Regular cardiac myocyte (primary cell): ENCODE data around the gene LRRC30. TPM values are rescaled to one million over a fixed set of nuclear protein-coding genes. Genes with fewer than 3 reads are reported as not detected.

Experiments used
- total RNA-seq: library from RNA; depleted of rRNA; stranded (reverse); fragments of >200 nt; gene quantifications from 2 replicates; pipeline ENCODE4 v1.2.3, GENCODE V29; 2014

Gene LRRC30
- not detected in 2 replicates for total RNA-seq

DNA sequence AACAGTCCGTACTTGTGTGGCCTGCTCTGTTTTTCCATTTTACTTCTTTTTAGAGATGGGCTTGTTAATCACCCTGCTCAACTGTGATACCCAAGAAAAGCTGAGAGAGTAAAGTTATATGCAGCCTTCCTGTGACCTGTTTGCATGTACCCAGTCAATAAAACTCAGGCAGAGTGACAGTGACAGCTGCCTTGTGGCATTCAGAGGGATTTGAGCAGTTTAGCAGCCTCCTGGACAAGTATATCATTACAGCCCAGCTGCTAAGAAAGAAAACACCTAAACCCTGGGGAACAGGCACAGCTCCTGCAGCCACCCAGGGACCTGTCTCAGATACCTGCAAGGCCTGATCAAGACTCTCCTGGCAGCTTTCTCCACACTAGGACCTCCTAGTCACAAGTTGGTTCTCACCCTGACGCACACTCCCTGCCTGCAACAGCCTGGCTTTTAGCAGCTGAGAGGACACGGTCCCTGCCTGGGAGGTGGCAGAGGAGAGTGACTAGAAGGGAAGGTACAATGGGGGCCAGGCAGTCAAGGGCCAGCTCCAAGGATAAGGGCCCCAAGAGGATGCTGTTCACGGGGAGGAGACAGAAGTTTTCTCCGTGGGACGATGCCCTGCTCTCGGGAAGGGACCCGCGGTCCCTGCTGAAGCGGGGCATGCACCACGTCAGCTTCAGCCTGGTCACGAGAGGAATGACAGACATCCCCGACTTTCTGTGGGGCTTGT, at the start of gene LRRC30:
Gene LRRC30 (plus strand): TSS at position 464 of the 724 bp plus-strand sequence. CDS start 50 bp downstream, at position 514.

Other genes with a start within 250 kb of the LRRC30 start
- 37.4 and 91.6 TPM in 2 replicates for gene LAMA1, start 113.3 kb upstream of the LRRC30 start, total RNA-seq